ENCODE data around the gene TMEM208. TPM values are rescaled to one million over a fixed set of nuclear protein-coding genes. Genes with fewer than 3 reads are reported as not detected.
A peak's percentile ranks its signal among the peaks of the same experiment; 100 is the strongest.

Gene TMEM208
- total RNA-seq, 4 donors from 2014 or later: 10.2 to 57.9 (median 27.3) TPM

DNA sequence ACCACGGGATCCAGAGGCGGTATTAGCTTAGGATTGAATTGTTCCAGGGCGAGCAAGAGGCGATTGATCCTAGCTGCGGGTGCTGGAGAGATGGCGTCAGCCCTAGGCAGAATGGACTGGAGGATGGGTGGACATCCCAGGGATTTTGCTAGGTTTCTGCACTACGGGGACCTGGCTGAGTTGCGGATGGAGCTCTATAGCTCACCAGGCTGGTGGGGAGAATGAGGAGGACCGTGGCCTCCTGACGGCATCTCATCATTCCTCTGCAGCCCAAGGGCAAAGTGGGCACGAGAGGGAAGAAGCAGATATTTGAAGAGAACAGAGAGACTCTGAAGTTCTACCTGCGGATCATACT, 614 bp downstream of the TMEM208 start:
- DNase-seq: no peak
- intact Hi-C loops (cut with DNase I; ENCODE audit: low total_unique reads): no loop called here
- H3K27ac ChIP-seq: peak overlapping the region; percentile 79 to 88

DNA sequence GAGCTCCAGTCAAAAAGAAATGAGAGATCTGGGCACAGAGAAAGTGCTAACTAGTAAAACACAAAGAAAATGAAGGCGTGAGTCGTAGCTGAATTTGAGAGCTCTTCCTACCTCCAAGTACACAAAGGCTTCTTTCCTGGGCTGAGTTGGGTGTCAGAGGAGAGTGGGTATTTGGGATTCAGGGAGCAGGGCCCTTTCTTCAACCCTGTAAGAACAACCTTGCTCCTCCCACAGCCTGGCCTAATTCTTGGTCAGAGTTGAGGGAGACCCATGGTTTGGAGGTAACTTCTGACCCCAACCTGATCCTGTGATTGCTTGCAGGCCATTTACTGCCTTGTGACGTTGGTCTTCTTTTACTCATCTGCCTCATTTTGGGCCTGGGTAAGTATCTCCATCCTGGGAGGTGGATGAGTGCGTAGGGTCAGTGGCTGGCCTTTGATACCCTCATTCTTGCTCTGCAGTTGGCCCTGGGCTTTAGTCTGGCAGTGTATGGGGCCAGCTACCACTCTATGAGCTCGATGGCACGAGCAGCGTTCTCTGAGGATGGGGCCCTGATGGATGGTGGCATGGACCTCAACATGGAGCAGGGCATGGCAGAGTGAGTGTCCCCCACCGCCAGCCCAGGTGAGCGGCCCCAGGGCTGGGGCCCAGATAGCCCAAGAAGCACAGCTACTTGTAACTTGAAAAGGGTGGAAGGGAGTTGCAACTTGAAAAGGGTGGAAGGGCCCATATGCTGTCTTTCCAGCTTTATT, 1.3 kb downstream of the TMEM208 start:
- Histone ChIP-seq H3K4me3 (peak overlapping the region in 1 of 2 donors; percentile 97), H3K36me3 (no peaks in the 10 kb centered on the region), H3K27me3 (no peaks in the 10 kb centered on the region), H3K9me3 (no peaks in the 10 kb centered on the region), H3K27ac (no peak overlapping the region), H3K4me1 (peaks cover 4 to 12% of the 10 kb centered on the region in 2 donors)
- TF ChIP-seq POLR2A (IDR thresholded peaks at IDR 0.05): no peak
- TF ChIP-seq, protein P1, sequence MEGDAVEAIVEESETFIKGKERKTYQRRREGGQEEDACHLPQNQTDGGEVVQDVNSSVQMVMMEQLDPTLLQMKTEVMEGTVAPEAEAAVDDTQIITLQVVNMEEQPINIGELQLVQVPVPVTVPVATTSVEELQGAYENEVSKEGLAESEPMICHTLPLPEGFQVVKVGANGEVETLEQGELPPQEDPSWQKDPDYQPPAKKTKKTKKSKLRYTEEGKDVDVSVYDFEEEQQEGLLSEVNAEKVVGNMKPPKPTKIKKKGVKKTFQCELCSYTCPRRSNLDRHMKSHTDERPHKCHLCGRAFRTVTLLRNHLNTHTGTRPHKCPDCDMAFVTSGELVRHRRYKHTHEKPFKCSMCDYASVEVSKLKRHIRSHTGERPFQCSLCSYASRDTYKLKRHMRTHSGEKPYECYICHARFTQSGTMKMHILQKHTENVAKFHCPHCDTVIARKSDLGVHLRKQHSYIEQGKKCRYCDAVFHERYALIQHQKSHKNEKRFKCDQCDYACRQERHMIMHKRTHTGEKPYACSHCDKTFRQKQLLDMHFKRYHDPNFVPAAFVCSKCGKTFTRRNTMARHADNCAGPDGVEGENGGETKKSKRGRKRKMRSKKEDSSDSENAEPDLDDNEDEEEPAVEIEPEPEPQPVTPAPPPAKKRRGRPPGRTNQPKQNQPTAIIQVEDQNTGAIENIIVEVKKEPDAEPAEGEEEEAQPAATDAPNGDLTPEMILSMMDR (IDR thresholded peaks at IDR 0.05): no peak
- intact Hi-C loops (cut with DNase I; ENCODE audit: low total_unique reads): no loop called here
- no peak for DNase-seq

More for the DNA sequence above, 614 bp downstream of the TMEM208 start:
- Histone ChIP-seq H3K4me1 (peaks cover 4 to 12% of the 10 kb centered on the region in 2 donors), H3K27me3 (no peaks in the 10 kb centered on the region), H3K9me3 (no peaks in the 10 kb centered on the region), H3K36me3 (no peaks in the 10 kb centered on the region), H3K4me3 (peak overlapping the region; percentile 97 to 98)
- TF ChIP-seq, protein P1 (IDR thresholded peaks at IDR 0.05): no peak
- TF ChIP-seq POLR2A (IDR thresholded peaks at IDR 0.05): no peak

DNA sequence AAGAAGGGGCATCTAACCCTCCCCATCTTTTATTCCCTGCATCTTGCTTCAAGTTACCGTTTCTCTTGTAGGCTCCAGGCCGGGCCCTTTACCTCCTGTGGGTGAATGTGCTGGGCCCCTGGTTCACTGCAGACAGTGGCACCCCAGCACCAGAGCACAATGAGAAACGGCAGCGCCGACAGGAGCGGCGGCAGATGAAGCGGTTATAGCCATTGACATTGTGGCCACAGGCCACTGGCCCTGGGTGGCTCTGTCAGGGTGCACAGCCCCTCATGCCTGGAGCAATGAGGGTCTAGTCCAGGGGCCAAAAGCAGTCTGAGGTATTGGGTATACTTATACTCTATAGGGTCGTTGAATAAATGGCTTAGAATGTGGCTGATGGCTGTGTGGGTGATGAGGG, 2.0 kb downstream of the TMEM208 start:
- no peak overlapping the region for H3K4me3 ChIP-seq
- H3K36me3 ChIP-seq: no peaks in the 10 kb centered on the region
- no peak for TF ChIP-seq POLR2A (IDR thresholded peaks at IDR 0.05)
- TF ChIP-seq, protein P1 (IDR thresholded peaks at IDR 0.05): no peak
- DNase-seq: no peak
- H3K9me3 ChIP-seq: no peaks in the 10 kb centered on the region
- no peak overlapping the region for H3K27ac ChIP-seq
- intact Hi-C loops (cut with DNase I; ENCODE audit: low total_unique reads): no loop called here
- H3K4me1 ChIP-seq: peaks cover 4 to 12% of the 10 kb centered on the region in 2 donors
- no peaks in the 10 kb centered on the region for H3K27me3 ChIP-seq

DNA sequence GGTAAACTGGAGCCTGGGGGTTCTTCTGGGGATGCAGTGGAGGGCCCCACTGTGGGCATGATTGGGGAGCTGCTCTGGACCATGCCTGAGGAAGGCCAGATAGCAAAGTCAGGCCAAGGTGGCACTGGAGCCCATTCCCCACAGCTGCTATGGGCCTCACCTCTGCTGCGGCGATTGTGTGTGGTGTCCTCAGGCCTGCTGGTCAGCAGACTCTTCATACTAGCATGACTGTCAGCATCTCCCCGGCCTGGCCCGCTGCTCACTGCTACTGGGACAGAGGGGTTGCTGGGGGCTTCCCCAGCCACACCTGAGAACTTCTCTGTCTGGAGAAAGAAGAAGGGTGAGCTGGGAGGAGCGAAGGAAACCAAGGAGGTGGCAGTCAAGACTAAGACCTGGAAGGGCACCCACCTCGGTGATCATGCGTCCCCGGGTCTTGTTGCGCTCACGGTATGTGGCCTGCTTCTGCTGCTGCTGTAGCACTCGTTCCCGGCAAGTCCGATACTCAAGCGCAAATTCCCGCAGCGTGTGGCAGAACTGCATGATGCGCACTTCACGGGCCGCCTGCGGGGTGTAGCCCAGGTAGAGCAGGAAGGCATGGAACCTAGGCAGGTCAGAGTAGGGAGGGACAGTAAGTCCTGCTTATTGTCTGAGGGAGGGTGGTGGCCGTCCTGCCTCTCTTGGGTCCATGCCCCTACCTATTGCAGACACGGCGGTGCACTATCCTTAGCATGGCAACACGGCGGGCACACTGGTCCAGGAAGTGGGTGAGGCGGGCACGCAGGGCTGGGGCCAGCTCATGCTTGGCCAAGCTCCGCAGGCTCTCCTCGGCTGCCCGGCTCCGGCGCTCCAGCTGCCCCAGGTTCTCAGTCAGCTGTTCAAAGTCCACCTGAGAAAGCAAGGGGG, 3.2 kb downstream of the TMEM208 start:
- TF ChIP-seq POLR2A (IDR thresholded peaks at IDR 0.05): no peak
- TF ChIP-seq, protein P1 (IDR thresholded peaks at IDR 0.05): no peak
- Histone ChIP-seq H3K36me3 (no peaks in the 10 kb centered on the region), H3K27ac (no peak overlapping the region), H3K4me1 (peaks cover 4 to 12% of the 10 kb centered on the region in 2 donors), H3K4me3 (no peak overlapping the region), H3K9me3 (no peaks in the 10 kb centered on the region), H3K27me3 (no peaks in the 10 kb centered on the region)
- no peak for DNase-seq
- intact Hi-C loops (cut with DNase I; ENCODE audit: low total_unique reads): no loop called here
